Measurements from ENCODE around the gene ADK.
"Not testable (repeated sequence)": the region's sequence is repeated elsewhere in the genome, so short reads cannot be mapped to it uniquely, and the experiment has no call there.

ADK gene

DNA sequence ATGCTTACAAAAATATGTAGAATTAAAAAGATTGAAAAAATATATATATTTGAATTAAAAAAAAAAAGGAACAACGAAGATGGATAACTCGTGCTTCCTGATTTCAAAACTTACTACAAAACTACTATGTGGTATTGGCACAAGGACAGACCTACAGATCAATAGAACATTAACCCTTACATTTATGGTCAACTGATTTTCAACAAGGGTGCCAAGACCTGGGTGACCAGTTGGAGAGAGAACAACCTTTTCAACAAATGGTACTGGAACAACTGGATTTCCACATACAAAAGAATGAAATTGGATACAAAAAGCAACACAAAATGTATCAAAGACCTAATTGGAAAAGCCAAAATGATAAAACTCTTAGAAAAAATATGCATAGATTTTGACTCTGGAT lies 10.5 kb upstream of the ADK start:
- in situ Hi-C loops (cut with MboI; ENCODE audit: low sequenced_read_pairs), result no loop called here

DNA sequence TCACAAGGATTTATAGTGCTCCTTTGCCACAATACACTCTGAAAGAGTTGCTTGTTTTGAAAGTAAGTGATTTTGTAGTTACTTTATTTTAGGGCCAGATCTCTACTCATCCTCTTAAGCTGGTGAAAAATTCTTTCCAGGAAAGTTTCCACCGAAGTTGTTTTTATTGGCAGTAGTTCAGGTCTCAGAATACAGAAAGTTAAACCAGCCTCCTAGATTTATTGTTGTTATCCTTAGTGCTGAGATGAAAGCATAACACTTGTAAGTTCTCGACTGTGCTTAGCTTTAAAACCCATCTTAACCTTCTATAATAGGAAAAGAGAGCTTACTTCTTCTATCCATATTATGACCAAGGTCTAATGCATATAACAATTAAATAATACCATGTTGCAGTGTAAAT lies 5.9 kb upstream of the ADK start:
- in situ Hi-C loops (cut with MboI; ENCODE audit: low sequenced_read_pairs), result no loop called here

DNA sequence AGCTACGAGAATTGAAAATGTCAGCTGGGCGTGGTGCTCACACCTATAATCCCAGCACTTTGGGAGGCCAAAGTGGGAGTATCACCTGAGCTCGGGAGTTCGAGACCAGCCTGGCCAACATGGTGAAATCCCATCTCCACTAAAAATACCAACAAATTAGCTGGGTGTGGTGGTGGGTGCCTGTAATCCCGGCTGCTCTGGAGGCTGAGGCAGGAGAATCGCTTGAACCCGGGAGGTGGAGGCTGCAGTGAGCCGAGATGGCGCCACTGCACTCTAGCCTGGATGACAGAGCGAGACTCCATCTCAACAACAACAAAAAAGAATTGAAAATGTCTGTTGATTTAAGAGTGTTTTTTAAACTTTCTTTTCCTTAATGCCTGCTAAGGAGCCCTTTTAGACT lies 4.0 kb upstream of the ADK start:
- in situ Hi-C loops (cut with MboI; ENCODE audit: low sequenced_read_pairs), result not testable (repeated sequence)

- in situ Hi-C loops (cut with MboI; ENCODE audit: low sequenced_read_pairs), result no loop called here
Observed at GRCh38 chr10:74150204-74150989, 624 bp upstream of the ADK start, which contains the start of gene AP3M1. Gene AP3M1 (minus strand): TSS chr10:74150828. CDS start chr10:74138379, 12,449 bp downstream.

GRCh38 chr10:74151879-74152722 lies 1.1 kb downstream of the ADK start:
- in situ Hi-C loops (cut with MboI; ENCODE audit: low sequenced_read_pairs), result no loop called here

DNA sequence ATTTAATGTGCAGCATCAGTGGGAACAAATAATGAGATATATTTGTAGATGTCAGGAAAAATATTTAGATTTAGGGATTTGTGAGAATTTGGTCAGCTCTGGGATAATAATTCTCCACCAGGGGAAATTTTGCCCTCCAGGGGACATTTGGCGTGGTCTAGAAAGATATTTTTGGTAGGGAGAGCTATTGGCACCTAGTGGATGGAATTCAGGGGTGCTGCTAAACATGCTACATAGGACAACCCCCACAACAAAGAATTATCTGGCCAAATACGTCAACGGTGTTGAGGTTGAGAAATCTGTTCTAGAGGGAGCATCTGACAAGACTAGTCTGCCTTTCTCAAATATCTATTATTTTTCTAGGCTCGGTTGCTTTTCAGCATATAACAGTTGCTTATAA lies 2.1 kb downstream of the ADK start:
- in situ Hi-C loops (cut with MboI; ENCODE audit: low sequenced_read_pairs), result no loop called here

- in situ Hi-C loops (cut with MboI; ENCODE audit: low sequenced_read_pairs), result no loop called here
Observed at GRCh38 chr10:74153676-74154075, 2.7 kb downstream of the ADK start.

GRCh38 chr10:74156919-74157289 lies 5.9 kb downstream of the ADK start:
- in situ Hi-C loops (cut with MboI; ENCODE audit: low sequenced_read_pairs), result no loop called here

DNA sequence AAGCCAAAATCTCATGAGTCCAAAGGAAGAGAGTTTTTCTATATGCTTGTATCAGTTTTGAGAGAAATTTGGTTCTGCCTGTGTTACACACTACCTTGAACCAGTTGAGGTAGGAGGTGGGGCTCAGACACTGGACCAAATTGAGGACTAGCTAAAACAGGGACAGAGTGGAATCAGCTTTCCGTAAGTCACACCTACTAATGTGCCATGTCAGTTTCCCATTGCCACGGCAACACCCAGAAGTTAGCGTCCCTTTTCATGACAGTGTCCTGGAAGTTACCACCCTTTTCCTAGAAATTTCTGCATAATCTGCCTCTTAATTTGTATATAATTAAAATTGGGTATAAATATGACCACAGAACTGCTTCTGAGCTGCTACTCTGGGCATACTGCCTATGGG lies 9.0 kb downstream of the ADK start:
- in situ Hi-C loops (cut with MboI; ENCODE audit: low sequenced_read_pairs), result no loop called here

DNA sequence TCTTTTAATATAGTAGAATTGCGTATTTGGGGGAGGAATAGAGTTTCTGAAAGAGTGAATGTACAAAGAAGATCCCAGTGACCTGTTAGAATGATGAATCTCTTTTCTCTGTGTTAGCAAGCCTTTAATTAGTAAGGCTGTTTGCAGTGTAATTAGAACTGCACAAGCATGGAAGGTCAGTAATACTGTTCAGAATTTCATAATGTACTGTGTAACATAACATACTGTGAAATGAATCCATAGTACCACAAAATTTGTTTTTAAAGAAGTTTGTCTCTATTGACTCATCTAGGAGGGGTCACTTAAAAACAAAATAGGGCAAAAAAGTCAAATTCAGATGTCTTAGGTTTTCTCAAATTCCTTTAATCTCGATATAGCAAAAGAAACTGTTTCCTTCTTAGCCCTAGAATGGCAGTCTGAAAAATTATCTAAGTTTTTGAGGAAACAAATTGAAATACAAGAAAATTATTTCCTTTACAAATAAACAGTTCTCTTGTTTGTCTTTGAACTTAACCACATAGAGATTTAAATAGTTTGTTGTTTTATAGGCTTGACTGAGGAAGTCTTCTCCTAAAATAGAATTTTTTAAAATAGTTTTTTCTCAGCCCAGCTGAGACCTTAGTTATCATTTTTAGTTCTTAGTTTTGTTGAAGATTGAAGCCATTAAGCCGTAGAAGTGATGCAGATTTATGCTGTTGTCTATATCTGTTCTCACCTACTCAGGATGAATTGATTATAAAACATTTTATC lies 12.5 kb downstream of the ADK start:
- in situ Hi-C loops (cut with MboI; ENCODE audit: low sequenced_read_pairs), result no loop called here

DNA sequence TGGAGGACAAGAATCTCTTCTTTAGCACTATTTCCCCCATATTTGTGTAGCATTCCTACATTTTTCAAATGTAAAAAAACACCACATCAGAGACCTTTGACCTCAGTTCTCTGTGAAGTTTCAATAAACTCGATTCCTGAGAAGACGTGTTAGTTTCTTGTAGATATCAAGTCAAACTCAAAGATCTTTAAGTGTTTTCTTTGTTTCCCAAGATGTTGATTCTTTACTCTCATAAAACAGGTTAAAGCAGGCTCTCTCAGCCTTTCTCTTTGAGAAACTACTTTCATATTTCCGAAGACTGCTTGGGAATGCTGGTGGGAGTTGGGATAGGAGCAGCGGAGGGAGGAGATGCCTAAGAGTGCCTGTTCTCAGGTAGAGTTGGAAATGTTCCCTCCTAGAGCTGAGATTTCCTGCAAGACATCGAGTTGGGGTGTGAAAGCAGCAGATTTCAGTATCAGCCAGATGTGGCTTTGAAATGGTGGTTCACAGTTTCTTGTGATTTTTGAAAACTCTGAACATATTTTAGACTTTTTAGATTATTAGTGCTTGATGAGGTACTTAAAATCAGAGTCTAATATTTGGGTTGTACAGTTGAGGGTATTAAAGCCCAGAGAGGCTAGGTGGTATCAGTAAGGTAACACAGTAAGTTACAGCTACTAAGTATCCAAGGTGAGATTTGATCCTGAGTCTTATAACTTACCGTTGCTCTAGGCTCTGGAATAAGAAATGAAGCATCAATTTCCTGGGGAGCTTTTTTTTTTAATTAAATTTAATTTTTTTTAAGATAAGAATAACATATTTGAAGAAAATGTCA lies 13.9 kb downstream of the ADK start:
- in situ Hi-C loops (cut with MboI; ENCODE audit: low sequenced_read_pairs), result no loop called here

DNA sequence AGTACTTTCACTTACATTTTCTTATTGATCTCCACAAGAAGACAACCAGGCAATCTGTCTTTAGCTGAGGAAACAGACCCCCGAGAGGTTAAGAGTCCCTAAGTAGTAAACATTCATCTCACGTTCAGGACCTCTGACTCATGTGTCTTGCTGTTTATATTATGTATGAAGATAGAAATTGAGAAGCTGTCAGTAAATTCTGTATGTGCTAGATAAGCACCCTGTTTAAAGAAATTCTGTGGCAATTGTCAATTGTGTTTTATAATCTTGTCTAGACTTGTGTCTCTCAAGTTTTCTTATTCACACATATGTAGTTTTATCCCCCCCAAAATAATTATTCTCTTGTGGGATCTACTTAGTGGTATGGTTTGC lies 14.5 kb downstream of the ADK start:
- in situ Hi-C loops (cut with MboI; ENCODE audit: low sequenced_read_pairs), result no loop called here

DNA sequence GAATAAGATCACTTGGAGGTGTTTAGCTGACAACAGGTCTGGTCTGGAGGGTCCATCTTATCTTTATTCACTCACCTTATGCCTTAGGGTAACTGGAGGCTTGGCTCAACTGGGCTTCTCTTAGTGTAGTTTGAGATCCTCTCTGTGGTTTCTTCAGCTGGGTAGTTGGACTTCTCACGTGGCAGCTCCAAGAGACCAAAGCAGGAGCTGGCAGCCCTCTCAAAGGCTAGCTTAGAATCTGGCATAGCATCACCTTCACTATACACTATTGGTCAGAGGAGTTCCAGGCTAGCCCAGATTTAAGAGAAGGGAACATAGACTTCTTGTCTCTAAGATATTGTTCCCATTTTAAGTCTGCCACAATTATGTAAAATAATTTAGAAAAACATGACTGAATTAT lies 16.4 kb downstream of the ADK start:
- in situ Hi-C loops (cut with MboI; ENCODE audit: low sequenced_read_pairs), result no loop called here

- in situ Hi-C loops (cut with MboI; ENCODE audit: low sequenced_read_pairs), result no loop called here
Observed at GRCh38 chr10:74171625-74172024, 20.6 kb downstream of the ADK start.

- in situ Hi-C loops (cut with MboI; ENCODE audit: low sequenced_read_pairs), result no loop called here
Observed at GRCh38 chr10:74174521-74174920, 23.5 kb downstream of the ADK start.

DNA sequence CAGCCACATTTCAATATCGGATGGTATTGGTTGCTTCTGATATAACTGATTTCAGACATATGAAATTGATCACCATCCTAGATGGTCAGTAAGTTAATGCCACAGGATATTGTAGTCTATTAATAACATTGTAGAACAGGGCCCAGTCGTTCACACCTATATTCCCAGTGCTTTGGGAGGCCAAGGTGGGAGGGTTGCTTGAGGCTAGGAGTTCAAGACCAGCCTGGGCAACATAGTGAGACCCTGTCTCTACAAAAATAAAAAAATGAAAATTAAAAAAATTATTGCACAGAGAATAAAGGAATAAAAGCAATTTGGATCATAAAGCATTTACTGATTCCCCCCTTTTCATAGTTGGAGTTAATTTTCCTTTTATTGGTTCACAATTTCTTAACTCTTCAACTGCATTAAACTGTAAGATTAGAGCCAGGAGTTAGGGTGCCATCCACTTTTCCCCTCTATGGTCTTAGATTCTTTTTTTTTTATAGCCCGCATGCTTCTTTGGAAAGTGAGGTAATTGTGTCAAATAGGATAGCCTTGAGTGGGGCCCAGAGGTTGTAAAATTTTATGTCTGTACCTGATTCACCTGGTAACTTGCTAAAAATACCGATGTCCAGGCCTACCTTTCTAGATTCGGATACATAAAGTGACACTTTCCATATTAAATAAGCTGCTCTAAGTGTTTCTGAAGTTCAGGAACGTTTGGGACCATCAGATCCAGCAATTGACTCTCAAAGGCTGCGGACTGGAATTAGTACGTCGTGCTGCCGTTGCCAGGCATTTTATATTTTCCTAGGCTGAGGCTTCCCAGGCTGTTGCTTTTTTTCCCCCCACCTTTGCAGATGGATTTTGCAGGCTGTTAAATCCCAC lies 24.7 kb downstream of the ADK start:
- in situ Hi-C loops (cut with MboI; ENCODE audit: low sequenced_read_pairs), result no loop called here

DNA sequence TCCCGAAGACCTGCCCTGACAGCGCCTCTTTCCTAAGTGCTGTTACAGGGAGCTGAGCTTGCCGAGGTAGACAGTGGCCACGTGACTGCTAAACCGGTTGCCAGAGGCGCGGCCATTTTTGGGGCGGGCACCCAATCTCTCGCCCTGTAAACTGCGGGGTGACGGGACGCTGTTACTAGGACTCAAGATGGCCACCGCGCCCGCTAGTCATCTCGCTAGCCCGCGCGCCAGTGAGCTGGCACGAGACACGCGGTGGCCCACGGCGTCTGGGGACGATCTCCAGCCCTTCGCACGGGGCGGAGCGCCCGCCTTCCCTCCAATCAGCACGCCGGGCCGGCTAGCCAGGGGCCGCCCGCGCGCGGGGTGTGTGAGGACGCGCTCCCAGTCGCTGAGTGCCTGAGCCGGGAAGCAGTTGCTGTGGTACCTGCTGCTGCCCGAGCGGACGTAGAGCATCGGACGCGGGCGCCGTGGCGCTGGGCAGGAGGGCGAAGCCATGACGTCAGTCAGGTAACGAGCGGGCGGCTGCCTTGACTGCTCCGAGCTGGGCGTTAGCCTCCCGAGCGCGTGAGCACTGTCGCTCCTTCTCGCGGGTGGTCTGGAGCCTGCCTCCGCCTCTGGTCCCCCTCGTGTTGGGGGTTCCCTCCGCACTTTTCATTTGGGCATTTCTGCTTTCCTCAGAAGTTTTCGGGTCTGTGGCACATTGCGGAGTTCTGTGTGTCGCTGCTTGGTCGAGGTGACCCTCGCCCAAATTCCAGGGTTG lies 25.5 kb downstream of the ADK start:
- in situ Hi-C loops (cut with MboI; ENCODE audit: low sequenced_read_pairs), result no loop called here

- in situ Hi-C loops (cut with MboI; ENCODE audit: low sequenced_read_pairs), result no loop called here
Observed at GRCh38 chr10:74177140-74177677, 26.2 kb downstream of the ADK start.

Measured in HL-60/S4 treated with phorbol 12-myristate 13-acetate at 8.2 ng/mL for 4 days and 3 days (cell line).